DOHH2 (cell line): ENCODE data around the gene ITGA1.

Source experiments
- H3F3A ChIP-seq: fragments of 200-600 bp; sonication (generic), shearing (Covaris generic); 2 replicates; pipeline ENCODE4 v1.6.0; 2016; ENCODE audit warnings: antibody characterized with exemption, mild to moderate bottlenecking; ENCODE audit not compliant: control insufficient read depth, insufficient read depth
- H3K27ac ChIP-seq: fragments of 200-600 bp; sonication (generic); 2 replicates; pipeline ENCODE4 v1.5.1; 2014; ENCODE audit warnings: low read depth, mild to moderate bottlenecking, low read length, moderate library complexity
- H3K27me3 ChIP-seq: fragments of 200-600 bp; sonication (generic); 2 replicates; pipeline ENCODE4 v1.6.1; 2014; ENCODE audit warnings: mild to moderate bottlenecking, low read length, mixed read lengths; ENCODE audit not compliant: control insufficient read depth
- H3K36me3 ChIP-seq: fragments of 200-600 bp; sonication (generic); 2 replicates; pipeline ENCODE4 v1.6.1; 2014; ENCODE audit warnings: mild to moderate bottlenecking, low read length, moderate library complexity, mixed read lengths; ENCODE audit not compliant: control insufficient read depth
- H3K4me1 ChIP-seq: fragments of 200-600 bp; sonication (generic); 2 replicates; pipeline ENCODE4 v1.6.1; 2014; ENCODE audit warnings: mild to moderate bottlenecking, low read length, mixed read lengths; ENCODE audit not compliant: control insufficient read depth
- H3K4me2 ChIP-seq: fragments of 200-600 bp; sonication (generic); 2 replicates; pipeline ENCODE4 v1.6.0; 2014; ENCODE audit warnings: mild to moderate bottlenecking, low read length, moderate library complexity
- H3K4me3 ChIP-seq: fragments of 200-600 bp; sonication (generic); 2 replicates; pipeline ENCODE4 v1.5.1; 2014; ENCODE audit warnings: mild to moderate bottlenecking, low read length, mixed read lengths
- H3K79me2 ChIP-seq: fragments of 200-600 bp; sonication (generic); 2 replicates; pipeline ENCODE4 v1.6.1; 2014; ENCODE audit warnings: mild to moderate bottlenecking, low read length, mixed read lengths; ENCODE audit not compliant: control insufficient read depth
- H3K9me2 ChIP-seq: fragments of 200-600 bp; sonication (generic); replicated peaks from 2 replicates; pipeline ENCODE4 v1.6.1; 2014; ENCODE audit warnings: mild to moderate bottlenecking, low read length, mixed read lengths; ENCODE audit not compliant: control insufficient read depth
- H3K9me3 ChIP-seq: fragments of 200-600 bp; sonication (generic); 2 replicates; pipeline ENCODE4 v1.6.1; 2014; ENCODE audit warnings: antibody characterized with exemption, low read length, mixed read lengths; ENCODE audit not compliant: control insufficient read depth, insufficient read depth
- H4K20me1 ChIP-seq: fragments of 200-600 bp; sonication (generic); 2 replicates; pipeline ENCODE4 v1.6.0; 2014; ENCODE audit warnings: low read depth, mild to moderate bottlenecking, antibody characterized with exemption, low read length, moderate library complexity; ENCODE audit not compliant: control insufficient read depth, insufficient read depth
- EZH2phosphoT487 ChIP-seq: fragments of 200-600 bp; sonication (generic); IDR thresholded peaks from 2 replicates; pipeline ENCODE4 v1.6.1; 2017; ENCODE audit warnings: borderline replicate concordance, mild to moderate bottlenecking, antibody characterized with exemption, low read length, moderate library complexity, mixed read lengths
- TF ChIP-seq, protein P1 (sequence below): fragments of 200-600 bp; sonication (generic); IDR thresholded peaks from one replicate; pipeline ENCODE4 v1.5.1; 2014; ENCODE audit warnings: antibody characterized with exemption, mild to moderate bottlenecking, low read depth, low read length; ENCODE audit not compliant: poor library complexity, severe bottlenecking

The ITGA1 gene

DNA sequence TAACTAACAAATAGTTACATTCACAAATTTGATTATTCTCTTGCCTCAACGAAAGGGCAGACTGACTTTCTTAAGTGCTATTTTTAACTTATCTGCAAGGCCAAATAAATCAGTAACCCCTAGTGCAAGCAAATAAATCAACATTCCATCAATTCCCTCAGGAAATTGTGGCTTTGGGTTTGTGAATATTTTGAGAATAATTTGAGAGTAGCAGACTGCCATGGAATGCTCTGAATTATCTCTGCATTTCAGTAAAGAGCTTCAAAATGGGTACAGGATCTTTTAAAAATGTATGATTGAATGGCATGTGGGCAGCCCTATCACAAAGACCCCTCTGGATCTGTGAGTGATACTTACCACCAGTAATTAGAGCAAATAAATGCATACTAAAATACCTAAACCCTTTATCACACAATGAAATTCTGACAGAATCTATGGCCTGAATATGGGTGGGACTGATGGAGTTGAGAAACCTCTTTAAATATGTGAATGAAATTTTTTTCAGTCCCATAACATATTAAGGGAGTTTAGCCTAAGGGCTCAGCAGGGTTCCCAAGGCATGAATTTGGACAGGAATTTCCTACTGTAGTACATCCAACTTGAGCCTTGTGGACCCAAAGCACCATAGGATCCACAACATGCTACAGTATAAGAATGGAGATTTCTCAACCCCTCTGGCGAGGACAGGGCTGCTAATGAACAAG, 109.0 kb downstream of the ITGA1 start:
- Histone ChIP-seq H3K27ac (no peak overlapping the region), H4K20me1 (no peaks in the 10 kb centered on the region), H3K4me2 (no peak overlapping the region), H3K4me3 (no peak overlapping the region), H3K4me1 (no peaks in the 10 kb centered on the region), H3F3A (no peaks in the 10 kb centered on the region), H3K9me2 (no peaks in the 10 kb centered on the region), H3K36me3 (no peaks in the 10 kb centered on the region), H3K9me3 (no peaks in the 10 kb centered on the region), H3K27me3 (no peaks in the 10 kb centered on the region; the same call in 1 of the 2 replicates), H3K79me2 (no peaks in the 10 kb centered on the region)
- TF ChIP-seq EZH2phosphoT487: no peak
- TF ChIP-seq, protein P1, sequence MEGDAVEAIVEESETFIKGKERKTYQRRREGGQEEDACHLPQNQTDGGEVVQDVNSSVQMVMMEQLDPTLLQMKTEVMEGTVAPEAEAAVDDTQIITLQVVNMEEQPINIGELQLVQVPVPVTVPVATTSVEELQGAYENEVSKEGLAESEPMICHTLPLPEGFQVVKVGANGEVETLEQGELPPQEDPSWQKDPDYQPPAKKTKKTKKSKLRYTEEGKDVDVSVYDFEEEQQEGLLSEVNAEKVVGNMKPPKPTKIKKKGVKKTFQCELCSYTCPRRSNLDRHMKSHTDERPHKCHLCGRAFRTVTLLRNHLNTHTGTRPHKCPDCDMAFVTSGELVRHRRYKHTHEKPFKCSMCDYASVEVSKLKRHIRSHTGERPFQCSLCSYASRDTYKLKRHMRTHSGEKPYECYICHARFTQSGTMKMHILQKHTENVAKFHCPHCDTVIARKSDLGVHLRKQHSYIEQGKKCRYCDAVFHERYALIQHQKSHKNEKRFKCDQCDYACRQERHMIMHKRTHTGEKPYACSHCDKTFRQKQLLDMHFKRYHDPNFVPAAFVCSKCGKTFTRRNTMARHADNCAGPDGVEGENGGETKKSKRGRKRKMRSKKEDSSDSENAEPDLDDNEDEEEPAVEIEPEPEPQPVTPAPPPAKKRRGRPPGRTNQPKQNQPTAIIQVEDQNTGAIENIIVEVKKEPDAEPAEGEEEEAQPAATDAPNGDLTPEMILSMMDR: no peak

DNA sequence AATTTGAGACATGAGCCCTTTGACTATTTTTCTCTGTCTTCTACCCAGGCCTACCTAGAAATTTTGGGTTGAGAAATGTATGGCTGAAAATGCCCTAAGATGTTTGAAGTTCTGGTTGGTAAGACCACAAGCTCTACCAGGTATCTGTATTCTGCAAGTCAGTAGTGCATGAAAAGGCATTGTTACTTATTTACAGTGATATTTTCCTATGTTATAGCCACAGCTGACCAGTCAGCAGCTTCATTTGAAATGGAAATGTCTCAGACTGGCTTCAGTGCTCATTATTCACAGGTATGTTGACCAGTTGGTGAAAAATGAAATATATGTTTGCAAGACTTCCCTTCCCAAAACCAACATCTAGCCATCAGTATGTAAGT, 109.5 kb downstream of the ITGA1 start:
- Histone ChIP-seq H3K36me3 (no peaks in the 10 kb centered on the region), H3K4me2 (no peak overlapping the region), H3K27me3 (no peaks in the 10 kb centered on the region; the same call in 1 of the 2 replicates), H4K20me1 (no peaks in the 10 kb centered on the region), H3K9me2 (no peaks in the 10 kb centered on the region), H3K27ac (no peak overlapping the region), H3K79me2 (no peaks in the 10 kb centered on the region), H3K9me3 (no peaks in the 10 kb centered on the region), H3K4me3 (no peak overlapping the region), H3K4me1 (no peaks in the 10 kb centered on the region), H3F3A (no peaks in the 10 kb centered on the region)
- TF ChIP-seq, protein P1: no peak
- no peak for TF ChIP-seq EZH2phosphoT487

GRCh38 chr5:52898961-52899680, 111.4 kb downstream of the ITGA1 start:
- H3K4me1 ChIP-seq: no peaks in the 10 kb centered on the region
- H3F3A ChIP-seq: no peaks in the 10 kb centered on the region
- H3K9me2 ChIP-seq: no peaks in the 10 kb centered on the region; the same call in 1 of the 2 replicates
- H3K4me2 ChIP-seq: no peak overlapping the region
- H4K20me1 ChIP-seq: no peaks in the 10 kb centered on the region
- H3K27me3 ChIP-seq: no peaks in the 10 kb centered on the region; the same call in 1 of the 2 replicates
- no peak overlapping the region for H3K4me3 ChIP-seq
- H3K27ac ChIP-seq: no peak overlapping the region
- no peaks in the 10 kb centered on the region for H3K9me3 ChIP-seq
- TF ChIP-seq EZH2phosphoT487: no peak
- TF ChIP-seq, protein P1: no peak
- no peaks in the 10 kb centered on the region for H3K36me3 ChIP-seq
- H3K79me2 ChIP-seq: no peaks in the 10 kb centered on the region
